Amniotic stem cell (primary cell): Measurements from ENCODE around the gene CGB1.
A peak's percentile ranks its signal among the peaks of the same experiment; 100 is the strongest.
"Not testable (repeated sequence)": the region's sequence is repeated elsewhere in the genome, so short reads cannot be mapped to it uniquely, and the experiment has no call there.

Experiments used
- DNase-seq: peaks from one replicate; lab custom pipeline; 2025; lab: John Stamatoyannopoulos, UW

CGB1 gene

GRCh38 chr19:49022116-49022515 is 14.6 kb downstream of the CGB1 start:
- DNase-seq, result no peak

GRCh38 chr19:49020931-49021895 is 15.5 kb downstream of the CGB1 start:
- no peak for DNase-seq

- DNase-seq, result no peak
Measured at GRCh38 chr19:49020342-49020741, 16.4 kb downstream of the CGB1 start.

- no peak for DNase-seq
Measured at GRCh38 chr19:49019242-49019932, 17.3 kb downstream of the CGB1 start.

GRCh38 chr19:49018388-49019241 is 18.1 kb downstream of the CGB1 start:
- not testable (repeated sequence) for DNase-seq

GRCh38 chr19:49017666-49018351 is 18.9 kb downstream of the CGB1 start:
- DNase-seq, result peak; percentile 58

GRCh38 chr19:49017041-49017665 is 19.5 kb downstream of the CGB1 start, which contains the start of gene LHB:
Gene LHB (minus strand): TSS chr19:49017091. CDS start chr19:49017081, 10 bp downstream.
- no peak for DNase-seq

- no peak for DNase-seq
Measured at GRCh38 chr19:49016067-49016839, 20.4 kb downstream of the CGB1 start.

- no peak for DNase-seq
Measured at GRCh38 chr19:49014870-49015255, 21.8 kb downstream of the CGB1 start.

GRCh38 chr19:49014123-49014869 is 22.4 kb downstream of the CGB1 start:
- DNase-seq, result no peak

GRCh38 chr19:49011194-49011593 is 25.5 kb downstream of the CGB1 start:
- DNase-seq, result no peak

GRCh38 chr19:49010453-49010852 is 26.2 kb downstream of the CGB1 start:
- no peak for DNase-seq

- DNase-seq, result no peak
Measured at GRCh38 chr19:49009828-49010227, 26.9 kb downstream of the CGB1 start.

GRCh38 chr19:49006905-49007304 is 29.8 kb downstream of the CGB1 start:
- DNase-seq, result no peak

- DNase-seq, result no peak
Measured at GRCh38 chr19:49004964-49005614, 31.6 kb downstream of the CGB1 start.

GRCh38 chr19:49004133-49004532 is 32.6 kb downstream of the CGB1 start:
- no peak for DNase-seq

GRCh38 chr19:48999481-49000325 is 37.0 kb downstream of the CGB1 start:
- peak; percentile 23 for DNase-seq

- DNase-seq, result no peak
Measured at GRCh38 chr19:48997972-48998371, 38.7 kb downstream of the CGB1 start.
